GM20431 (cell line): ENCODE measurements around the gene TYSND1.
"Not testable (repeated sequence)": the region's sequence is repeated elsewhere in the genome, so short reads cannot be mapped to it uniquely, and the experiment has no call there.

Source experiments
- in situ Hi-C: fragments of 300-500 bp; cut with MseI, MboI; formaldehyde crosslinking; loops from one replicate; pipeline ENCODE4 v1.15.0; 2020; ENCODE audit warnings: low sequenced_read_pairs; ENCODE audit not compliant: unreplicated experiment

Gene TYSND1

DNA sequence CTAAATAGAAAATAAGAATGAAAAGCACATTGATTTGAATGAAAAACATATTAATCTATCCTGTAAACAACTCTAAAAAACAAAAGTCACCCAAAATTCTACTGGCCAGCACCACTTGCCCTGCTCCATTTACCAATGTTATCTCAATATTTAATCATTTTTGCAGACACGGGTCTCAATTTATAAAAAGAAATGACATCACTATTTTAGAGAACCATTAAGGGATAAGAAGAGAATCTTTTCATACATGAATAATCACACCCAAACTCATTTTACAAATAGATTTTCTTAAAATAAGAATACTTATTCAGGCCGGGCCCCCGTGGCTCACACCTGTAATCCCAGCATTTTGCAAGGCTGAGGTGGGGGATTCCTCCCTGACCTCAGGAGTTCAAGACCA, 19.9 kb upstream of the TYSND1 start:
- in situ Hi-C loops = no loop called here

DNA sequence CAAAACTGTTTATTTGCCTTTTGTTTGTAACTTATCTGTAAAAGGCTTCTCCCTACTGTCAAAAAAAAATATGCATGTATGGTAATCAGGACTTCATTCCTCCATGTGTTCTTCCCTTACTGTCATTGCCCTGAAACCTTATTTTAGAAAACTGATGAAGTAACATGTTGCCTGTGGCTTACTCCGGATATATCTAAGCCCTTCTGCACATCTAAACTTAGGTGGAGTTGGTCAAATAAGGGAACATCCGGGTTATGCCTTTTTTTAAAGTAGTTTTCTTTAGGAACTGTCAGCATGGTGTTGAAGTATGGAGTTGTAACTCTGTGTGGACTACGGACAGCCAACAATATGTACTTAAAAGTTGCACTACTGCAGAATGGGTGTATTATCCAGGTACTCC, 17.7 kb upstream of the TYSND1 start:
- in situ Hi-C loops = no loop called here

DNA sequence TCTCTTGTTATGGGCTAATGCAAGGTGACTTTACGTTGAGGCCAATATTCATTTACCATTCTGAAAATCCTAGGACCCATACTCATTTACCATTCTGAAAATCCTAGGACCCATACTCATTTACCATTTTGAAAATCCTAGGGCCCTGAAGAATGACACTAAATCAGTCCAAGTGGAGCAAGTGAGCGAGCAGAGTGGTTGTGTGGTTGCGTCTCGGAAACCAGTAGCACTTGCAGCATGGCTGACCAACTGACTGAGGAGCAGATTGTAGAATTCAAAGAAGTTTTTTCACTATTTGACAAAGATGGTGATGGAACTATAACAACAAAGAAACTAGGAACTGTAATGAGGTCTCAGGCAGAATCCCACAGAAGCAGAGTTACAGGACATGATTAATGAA, 16.9 kb upstream of the TYSND1 start:
- in situ Hi-C loops = no loop called here

DNA sequence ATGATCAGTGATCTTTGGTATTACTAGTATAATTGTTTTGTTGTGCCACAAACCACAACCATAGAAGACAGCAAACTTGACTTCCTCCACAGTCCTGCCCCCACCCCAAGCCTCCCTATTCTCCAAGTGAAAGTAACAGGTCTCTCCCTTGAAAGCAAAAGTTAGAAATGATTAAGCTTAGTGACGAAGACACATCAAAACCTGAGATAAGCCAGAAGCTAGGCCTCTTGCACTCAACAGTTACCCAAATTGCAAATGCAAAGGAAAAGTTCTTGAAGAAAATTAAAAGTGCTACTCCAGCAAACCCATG, 16.3 kb upstream of the TYSND1 start:
- in situ Hi-C loops = no loop called here

DNA sequence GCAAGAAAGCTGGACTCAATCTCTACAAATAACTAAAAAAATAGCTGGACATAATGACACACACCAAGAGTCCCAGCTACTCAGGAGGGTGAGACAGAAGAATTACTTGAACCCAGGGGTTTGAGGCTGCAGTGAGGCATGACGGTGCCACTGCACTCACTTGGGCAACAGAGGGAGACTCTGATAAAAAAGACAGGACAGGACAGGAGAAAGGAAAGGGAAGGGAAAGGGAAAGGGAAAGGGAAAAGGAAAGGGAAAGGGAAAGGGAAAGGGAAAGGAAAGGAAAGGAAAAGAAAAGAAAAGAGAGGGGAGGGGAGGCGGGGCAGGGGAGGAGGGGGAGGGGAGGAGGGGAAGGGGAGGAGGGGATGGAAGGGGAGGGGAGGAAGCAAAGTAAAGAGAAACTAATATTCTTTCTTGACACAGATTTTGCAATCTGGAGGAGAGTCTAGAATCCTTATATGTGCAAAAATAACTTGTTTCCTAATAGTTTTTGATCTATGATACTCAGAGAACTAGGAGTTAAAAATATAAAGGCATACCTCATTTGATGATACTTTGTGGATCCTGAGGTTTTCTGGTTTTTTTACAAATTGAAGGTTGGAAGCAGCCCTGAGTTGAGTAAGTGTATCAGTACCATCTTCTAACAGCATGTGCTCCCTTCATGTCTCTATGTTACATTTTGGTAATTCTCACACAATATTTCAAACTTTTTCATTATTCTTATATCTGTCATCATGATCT, 15.8 kb upstream of the TYSND1 start:
- in situ Hi-C loops = no loop called here

DNA sequence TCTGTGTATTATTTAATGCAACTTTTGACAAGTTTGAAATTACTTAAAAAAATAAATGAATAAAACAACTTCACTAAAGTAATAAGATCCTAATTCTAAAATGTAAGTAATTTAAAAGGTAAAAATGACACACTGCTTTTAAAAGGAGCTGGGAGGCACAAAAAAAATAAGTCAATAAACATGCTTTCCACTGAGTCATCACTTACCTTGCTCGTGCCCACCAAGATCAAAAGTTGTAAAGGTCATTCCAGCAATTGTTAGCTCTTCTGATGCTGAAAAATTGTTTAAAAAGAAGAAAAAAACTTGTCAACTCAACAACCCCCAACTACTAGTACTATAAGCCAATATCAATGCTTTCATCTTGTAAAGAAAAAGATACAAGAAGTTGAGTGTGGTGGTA, 14.3 kb upstream of the TYSND1 start:
- in situ Hi-C loops = no loop called here

DNA sequence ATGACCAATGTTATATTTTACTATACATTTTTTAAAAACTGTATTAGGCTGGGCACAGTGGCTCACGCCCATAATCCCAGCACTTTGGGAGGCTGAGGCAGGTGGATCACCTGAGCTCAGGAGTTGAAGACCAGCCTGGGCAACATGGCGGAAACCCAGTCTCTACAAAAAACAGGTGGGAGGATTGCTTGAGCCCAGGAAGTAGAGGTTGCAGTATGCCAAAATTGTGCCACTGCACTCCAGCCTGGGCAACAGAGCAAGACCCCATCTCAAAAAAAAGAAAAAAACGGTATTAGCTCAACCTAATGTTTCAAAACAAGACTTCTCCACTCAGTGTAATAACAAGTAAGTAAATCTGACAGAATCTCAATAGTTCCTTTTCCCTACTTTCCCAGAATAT, 12.9 kb upstream of the TYSND1 start:
- in situ Hi-C loops = not testable (repeated sequence)

DNA sequence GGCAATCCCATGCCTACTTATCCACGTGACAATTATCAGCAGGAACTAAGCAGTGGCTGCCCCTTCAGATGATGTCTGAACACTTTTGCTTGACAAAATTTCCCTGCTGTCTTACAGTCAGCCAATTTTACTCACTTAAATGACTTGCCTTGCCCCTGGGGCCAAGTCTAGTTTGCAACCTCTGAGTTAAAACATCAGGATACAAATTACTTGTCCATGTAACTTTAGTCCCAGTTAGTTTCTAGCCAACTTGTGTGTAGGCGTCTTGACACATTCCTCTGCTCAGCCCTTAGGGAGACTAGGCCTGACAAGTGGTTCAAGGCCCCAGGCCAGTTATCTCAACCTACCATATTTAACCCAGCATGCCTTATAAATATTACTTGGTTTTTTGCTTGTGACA, 11.6 kb upstream of the TYSND1 start:
- in situ Hi-C loops = no loop called here

DNA sequence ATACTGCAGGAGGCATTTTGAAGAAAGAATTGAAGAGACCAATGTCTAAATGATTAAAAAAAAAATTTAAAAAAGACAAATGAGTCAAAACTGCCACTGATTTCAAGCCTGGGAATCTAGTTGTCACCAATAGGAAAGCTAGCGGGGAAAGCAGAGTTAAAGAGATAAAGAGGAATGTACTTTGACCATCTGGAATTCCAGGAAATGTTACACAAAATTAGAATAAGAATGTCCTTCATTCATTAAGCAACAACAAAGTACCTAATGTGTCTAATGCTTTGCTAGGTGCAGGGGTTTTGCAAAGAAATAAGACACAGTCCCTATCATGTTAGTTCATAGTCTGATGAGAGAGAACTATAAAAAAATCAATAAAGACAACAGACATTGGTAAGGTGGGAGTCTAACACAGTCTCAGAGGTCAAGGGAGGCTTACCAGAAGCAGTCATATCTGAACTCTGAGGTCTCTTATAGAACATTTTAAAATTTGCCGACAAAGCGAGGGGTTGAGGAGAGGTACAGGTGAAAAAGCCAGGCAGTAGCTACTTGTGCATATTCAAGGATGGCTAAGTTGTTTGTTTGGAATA, 8.8 kb upstream of the TYSND1 start:
- in situ Hi-C loops = no loop called here

DNA sequence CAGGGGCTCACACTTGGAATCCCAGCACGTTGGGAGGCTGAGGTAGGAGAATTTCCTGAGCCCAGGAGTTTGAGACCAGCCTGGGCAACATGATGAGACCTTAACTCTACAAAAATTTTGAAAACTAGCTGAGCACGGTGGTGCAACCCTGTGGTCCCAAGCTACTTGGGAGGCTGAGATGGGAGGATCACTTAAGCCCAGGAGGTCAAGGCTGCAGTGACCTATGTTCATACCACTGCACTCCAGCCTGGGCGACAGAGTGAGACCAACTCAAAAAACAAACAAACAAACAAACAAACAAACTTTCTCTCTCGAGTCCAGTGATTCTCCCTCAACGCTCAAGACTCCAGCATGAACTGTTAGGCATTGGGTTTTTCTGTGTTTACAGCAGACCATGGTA, 2.0 kb upstream of the TYSND1 start:
- in situ Hi-C loops = no loop called here

DNA sequence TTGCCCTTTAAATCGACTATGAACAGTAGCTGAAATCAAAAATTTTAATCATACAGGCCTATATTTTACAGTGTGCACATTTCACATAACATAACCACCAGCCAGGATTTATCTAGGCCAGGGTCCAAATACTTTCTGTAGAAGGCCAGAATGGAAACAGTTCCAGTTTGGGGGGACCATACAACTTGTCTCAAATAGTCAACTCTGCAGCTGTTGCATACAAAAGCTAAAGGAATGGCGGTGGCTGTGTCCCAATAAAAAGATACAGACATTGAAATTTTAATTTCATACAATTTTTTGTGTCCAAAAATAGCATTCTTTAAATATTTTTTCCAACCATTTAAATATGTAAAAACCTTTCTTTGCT, 742 bp upstream of the TYSND1 start:
- in situ Hi-C loops = no loop called here

DNA sequence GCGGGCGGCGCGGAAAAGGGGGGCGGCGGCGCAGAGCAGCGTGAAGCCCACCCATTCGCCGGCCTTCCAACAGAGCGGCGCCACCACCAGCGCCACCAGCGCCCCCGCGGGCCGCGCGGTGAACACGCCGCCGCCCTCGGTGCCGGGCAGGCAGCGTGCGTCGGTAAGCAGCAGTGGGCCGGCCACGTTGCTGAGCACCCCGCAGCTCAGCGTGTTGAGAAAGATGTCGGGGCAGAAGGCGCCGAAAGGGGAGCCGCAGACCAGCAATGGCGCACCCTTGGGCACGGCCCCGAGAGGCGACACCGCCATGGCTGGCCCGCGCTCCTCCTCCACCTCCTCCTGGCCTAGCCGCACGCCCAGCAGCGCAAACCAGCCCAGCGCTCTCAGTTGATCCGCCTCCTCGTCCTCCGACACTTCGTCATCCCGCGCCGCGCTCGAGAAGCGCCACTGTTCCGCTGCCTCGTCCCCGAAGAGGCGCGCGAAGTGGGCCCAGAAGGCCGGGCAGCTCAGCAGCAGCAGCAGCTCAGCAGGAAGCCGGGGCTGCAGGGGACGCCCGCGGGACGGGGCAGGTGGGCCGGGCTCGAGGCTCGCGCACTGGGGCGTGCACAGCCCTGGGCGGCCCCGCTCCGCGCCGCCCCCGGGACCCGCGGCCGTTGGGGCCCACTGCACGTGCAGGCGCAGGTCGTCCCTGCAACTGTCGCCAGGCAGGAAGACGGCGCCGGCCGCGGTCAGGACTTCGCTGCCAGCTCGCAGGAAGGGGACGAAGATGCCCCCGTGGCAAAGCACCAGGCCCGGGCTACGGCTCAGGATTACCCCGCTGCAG, 623 bp downstream of the TYSND1 start:
- in situ Hi-C loops = no loop called here

DNA sequence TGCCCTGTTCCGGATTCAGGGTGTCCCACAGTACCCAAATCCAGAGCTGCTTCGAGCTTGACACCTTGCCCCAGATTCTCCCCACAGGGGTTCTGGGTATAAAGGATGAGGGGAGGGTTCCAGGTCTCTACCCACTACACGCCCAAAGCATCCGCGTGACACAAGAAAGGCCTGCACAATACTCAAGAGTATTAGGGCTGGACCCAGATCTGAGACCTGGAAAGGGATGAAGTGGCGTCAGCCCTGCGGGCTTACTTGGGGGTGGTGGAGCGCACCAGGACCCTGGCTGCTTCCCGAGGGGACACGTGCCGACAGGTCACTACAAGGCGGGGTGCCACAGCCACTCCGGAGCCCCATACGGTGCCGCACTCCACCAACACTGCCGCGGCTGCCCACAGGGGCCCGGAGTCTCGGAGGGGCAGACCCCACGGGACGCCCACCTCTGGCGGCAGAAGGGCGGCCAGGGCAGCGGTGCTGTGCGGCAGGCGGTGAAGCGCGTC, 1.3 kb downstream of the TYSND1 start:
- in situ Hi-C loops = no loop called here

DNA sequence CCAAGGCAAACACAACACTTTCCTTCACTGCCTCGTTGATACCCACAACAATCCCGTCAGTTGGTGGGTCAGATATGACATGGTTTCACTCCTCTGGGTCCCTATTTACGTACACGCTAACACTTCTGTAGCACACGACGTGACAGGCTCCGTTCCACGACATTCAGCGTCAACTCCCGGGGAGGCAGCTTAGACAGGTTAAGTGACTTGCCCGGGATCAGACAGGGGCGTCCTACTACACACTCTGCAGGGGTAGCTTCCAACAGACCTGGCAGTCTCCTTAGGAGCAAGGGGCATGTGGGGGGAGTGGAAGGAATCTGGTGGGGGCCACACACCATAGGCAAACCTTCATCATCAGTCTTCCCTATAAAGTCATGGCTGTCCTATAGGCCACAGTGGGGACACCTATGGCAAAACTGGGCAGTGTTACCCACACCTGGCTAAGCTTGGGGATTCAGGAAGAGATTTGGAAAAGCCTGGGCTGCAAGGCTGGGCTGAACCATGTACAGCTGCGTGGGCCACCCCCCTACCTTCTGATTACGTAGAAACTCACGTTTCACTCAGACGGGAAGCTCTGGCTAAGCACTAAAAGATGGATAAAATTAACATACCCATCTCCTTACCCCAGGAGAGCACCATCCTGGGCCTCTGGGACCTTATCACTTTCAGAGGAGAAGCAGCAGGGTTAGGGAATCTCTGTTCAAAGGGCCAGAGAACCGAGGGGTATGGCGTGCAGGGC, 2.0 kb downstream of the TYSND1 start:
- in situ Hi-C loops = no loop called here

DNA sequence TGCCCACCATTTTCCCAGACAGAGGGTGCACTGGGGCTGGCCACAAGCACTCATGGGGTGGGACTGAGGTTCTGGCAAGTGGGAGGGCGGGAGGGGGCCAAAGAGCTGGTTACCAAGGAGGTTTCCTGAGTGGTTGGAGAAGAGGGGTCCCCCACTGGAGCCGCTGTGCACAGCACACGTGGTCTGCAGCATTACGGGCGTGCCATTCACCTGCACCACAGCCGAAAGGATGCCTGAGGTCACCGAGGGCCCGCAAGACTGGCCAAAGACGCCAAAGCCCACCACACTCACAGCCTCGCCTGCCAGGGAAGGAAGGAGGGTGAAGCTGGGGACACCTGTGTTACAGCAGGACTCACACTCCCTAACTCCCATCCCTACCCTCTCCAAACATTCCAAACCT, 3.9 kb downstream of the TYSND1 start:
- in situ Hi-C loops = no loop called here

DNA sequence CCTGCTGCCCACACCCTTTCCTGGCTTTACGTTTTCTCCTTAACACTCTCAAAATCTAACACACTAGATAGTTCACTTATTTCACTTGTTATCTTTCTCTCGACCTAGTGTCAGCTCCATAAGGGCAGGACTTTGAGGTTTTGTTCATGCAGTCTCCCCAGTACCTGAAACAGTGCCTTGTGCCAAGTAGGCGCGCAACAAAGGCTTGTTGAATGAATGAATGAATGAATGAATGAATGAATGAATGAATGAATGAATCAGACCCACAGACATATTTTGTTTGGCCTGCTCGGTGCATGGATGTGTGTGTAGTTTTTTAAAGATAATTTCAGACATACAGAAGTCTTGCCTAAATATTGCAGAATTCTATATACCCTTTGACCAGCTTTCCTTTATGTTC, 6.2 kb downstream of the TYSND1 start:
- in situ Hi-C loops = no loop called here

DNA sequence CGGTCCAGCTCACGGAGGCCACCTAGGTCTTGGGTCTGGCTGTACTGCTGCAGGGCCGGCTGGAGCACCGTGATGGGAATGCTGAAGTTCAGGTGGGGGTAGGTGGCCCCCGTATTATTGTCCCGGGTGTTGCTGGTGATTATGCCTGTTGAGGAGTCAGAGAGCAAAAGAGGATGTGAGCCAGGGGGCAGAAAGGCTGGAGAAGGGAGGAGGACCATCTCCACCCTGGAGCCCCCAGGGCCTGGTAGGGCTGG, 6.6 kb downstream of the TYSND1 start:
- in situ Hi-C loops = no loop called here

DNA sequence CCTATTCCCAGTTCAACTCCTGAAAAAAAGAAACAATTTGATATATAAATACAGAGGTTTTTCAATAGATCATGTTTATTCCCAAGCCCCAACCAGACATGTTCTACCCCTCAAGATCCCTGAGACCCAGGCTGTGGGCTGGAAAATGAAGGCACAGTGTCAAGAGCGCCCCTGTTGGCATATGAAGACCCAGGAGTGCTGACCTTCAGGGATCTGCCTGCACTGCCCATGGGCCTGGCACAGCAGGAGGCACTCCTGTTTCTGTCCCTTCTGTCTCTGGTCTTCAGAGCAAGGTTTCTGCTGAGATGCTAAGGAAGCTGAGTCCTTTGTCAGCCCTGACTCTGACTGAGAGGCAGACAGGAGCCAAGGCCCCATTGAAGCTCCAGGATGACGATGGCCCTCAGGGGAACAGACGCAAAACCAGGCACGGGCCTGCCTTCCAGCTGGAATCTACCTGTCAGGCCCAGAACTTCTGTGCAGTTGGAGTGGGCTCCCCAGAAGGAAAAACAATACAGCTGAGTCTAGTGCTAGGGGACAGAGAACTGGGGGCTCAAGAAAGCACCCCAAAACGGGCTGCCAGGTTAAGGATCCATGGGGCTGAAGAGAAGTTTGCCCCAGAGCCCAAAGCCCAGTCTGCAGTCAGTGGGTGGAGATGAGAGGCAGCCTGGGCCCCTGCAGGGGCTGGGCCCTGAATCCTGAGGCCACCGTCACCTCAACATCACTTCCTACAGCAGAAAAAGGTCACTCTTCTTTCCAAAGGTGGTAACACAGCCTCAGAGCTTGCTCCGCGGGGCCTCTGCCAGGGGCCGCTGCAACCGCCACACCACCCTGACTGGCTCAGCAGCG, 7.1 kb downstream of the TYSND1 start:
- in situ Hi-C loops = no loop called here

DNA sequence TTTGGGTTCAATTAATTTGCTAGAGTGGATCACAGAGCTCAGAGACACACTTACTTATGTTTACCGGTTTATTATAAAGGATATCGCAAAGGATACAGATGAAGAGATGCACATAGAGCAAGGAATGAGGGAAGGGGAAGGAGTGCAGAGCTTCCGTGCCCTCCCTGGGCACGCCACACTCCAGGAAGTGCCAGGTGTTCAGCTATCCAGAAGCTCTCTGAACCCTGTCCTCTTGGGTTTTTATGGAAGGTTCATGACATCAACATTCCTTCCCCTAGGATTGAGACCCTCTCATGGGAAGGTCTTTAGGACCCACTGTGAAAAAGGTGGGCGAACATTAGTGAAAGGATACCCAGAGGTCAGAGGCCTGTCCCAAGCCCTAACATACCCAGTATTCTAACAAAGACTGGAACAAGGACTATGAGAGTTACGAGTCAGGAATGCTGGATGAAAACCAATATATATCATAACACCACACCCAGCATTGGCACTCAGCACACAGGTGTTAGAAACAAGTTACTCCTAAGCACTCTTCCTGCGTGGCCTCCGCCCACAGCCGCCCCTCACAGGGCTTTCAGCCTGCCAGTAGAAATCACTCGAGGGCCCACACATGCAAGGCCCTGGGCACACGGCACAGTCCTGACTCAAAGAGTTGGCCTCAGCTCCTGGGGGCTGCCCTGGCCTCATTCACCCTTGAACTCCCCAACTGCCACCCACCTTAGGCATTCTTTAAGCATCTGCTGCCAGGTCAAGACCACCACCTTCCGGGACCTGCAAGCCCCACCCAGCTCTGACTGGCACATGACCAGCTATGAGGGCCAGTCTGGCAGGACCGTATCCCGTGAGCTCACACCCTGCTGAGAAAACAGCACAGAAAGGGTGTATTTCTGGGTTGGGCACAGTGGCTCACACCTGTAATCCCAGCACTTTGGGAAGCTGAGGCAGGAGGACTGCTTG, 8.3 kb downstream of the TYSND1 start:
- in situ Hi-C loops = no loop called here
